GM12878 (cell line): ENCODE measurements around the gene PSMC4. TPM values are rescaled to one million over a fixed set of nuclear protein-coding genes. Genes with fewer than 3 reads are reported as not detected.

Experiments used
- ATAC-seq: fragments of 200-7000 bp; cut with Tn5 transposase; 3 replicates; pipeline ENCODE4 v1.9.1; 2020; ENCODE audit warnings: mild to moderate bottlenecking, moderate library complexity
- BruUV-seq: library from RNA; stranded (reverse); fragments of 400-500 nt; replicated peaks from 2 replicates; lab custom pipeline; 2021; lab: Mats Ljungman, UMichigan
- CTCF ChIA-PET: fragments of 300-600 bp; sonication (Branson Sonifier 250); formaldehyde crosslinking; extraction: SDS; loops from one replicate; lab custom pipeline; 2021; ENCODE audit warnings: inconsistent platforms; lab: Yijun Ruan, JAX
- POLR2A ChIA-PET: fragments of 350-600 bp; formaldehyde crosslinking; extraction: SDS; loops from one replicate; lab custom pipeline; 2021; ENCODE audit warnings: inconsistent platforms; lab: Charles Lee
- RAD21 ChIA-PET: fragments of 300-600 bp; sonication (Branson Sonifier 250); formaldehyde crosslinking; loops from one replicate; lab custom pipeline; 2023; ENCODE audit warnings: antibody characterized with exemption; ENCODE audit not compliant: unreplicated experiment; lab: Charles Lee
- SMC1A ChIA-PET: fragments of 300-600 bp; sonication (Branson Sonifier 250); formaldehyde crosslinking; loops from one replicate; lab custom pipeline; 2023; ENCODE audit not compliant: unreplicated experiment, uncharacterized antibody; lab: Charles Lee
- DNase-seq: peaks from one replicate; pipeline ENCODE4 v3.0.0-alpha.2; 2011; ENCODE audit warnings: low read depth, low spot score
- FAIRE-seq: peaks from 3 replicates; lab custom pipeline; 2011; peaks lifted over from hg19 to GRCh38; lab: Jason Lieb, UNC
- H2AFZ ChIP-seq: 2 replicates; pipeline ENCODE4 v1.6.0; 2011; ENCODE audit warnings: low read depth, low read length, control low read depth; ENCODE audit not compliant: control insufficient read depth
- H3K27ac ChIP-seq: 2 replicates; pipeline ENCODE4 v1.5.1; 2011; ENCODE audit warnings: control low read depth; ENCODE audit not compliant: control insufficient read depth, insufficient read depth
- H3K27me3 ChIP-seq, 2 experiments: replicated peaks in 1 of 2; 2 replicates each; pipeline versions ENCODE4 v1.6.0 to v1.6.1; 2011; ENCODE audit warnings: low read length in 1 of 2; ENCODE audit not compliant: control insufficient read depth in 2 of 2, insufficient read depth in 2 of 2
- H3K36me3 ChIP-seq, 2 experiments: 2 replicates each; pipeline ENCODE4 v1.5.1; 2011; ENCODE audit warnings: low read length in 1 of 2; ENCODE audit not compliant: control insufficient read depth in 2 of 2, insufficient read depth in 2 of 2
- H3K4me1 ChIP-seq: 2 replicates; pipeline ENCODE4 v1.6.1; 2011; ENCODE audit warnings: mild to moderate bottlenecking, low read length, moderate library complexity, mixed read lengths; ENCODE audit not compliant: control insufficient read depth, insufficient read depth
- H3K4me2 ChIP-seq: 2 replicates; pipeline ENCODE4 v1.6.0; 2011; ENCODE audit warnings: control low read depth; ENCODE audit not compliant: control insufficient read depth, insufficient read depth
- H3K4me3 ChIP-seq: fragments of 200-600 bp; sonication (generic); 2 replicates; pipeline ENCODE4 v1.5.1; 2016
- H3K79me2 ChIP-seq: 2 replicates; pipeline ENCODE4 v1.6.0; 2011; ENCODE audit warnings: low read length; ENCODE audit not compliant: control insufficient read depth, insufficient read depth
- H3K9ac ChIP-seq: 2 replicates; pipeline ENCODE4 v1.8.0; 2011; ENCODE audit warnings: low read length, control low read depth, mixed read lengths; ENCODE audit not compliant: control insufficient read depth, insufficient read depth
- H3K9me3 ChIP-seq: replicated peaks from 3 replicates; pipeline ENCODE4 v1.5.1; 2011; ENCODE audit warnings: mild to moderate bottlenecking, low read length; ENCODE audit not compliant: control insufficient read depth, insufficient read depth
- H4K20me1 ChIP-seq: 2 replicates; pipeline ENCODE4 v1.6.0; 2011; ENCODE audit not compliant: control insufficient read depth, insufficient read depth
- HCFC1 ChIP-seq: fragments of 150-350 bp; IDR thresholded peaks from 2 replicates; pipeline ENCODE4 v1.6.1; 2014; ENCODE audit warnings: low read length
- HDGF ChIP-seq: fragments of 450-650 bp; IDR thresholded peaks from 2 replicates; pipeline ENCODE4 v1.6.1; 2016; ENCODE audit warnings: antibody characterized with exemption
- NFXL1 ChIP-seq: fragments of 450-650 bp; IDR thresholded peaks from 2 replicates; pipeline ENCODE4 v1.6.1; 2017; ENCODE audit warnings: antibody characterized with exemption, mild to moderate bottlenecking, borderline replicate concordance
- WGBS: methylation state at CpG from one replicate; pipeline ENCODE4 v1.1.6; 2016; ENCODE audit warnings: low lambda C conversion rate; ENCODE audit not compliant: insufficient replicate concordance, insufficient coverage; ENCODE audit errors: missing lambda C conversion rate; 5-methylcytosine and 5-hydroxymethylcytosine counted together
- in situ Hi-C: fragments of 300-500 bp; cut with MboI; formaldehyde crosslinking; loops from 9 replicates; pipeline ENCODE4 v1.14.3; 2018; ENCODE audit warnings: mixed read lengths
- intact Hi-C: fragments of 100-400 bp; cut with micrococcal nuclease; formaldehyde crosslinking; loops from one replicate; pipeline ENCODE4 v1.14.2; 2022; ENCODE audit not compliant: unreplicated experiment
- polyA plus RNA-seq, 11 experiments: library from polyadenylated mRNA; depleted of rRNA in 4 of 11; unstranded in 6 of 11; stranded (reverse) in 5 of 11; fragments of >200 nt; fragmentation: Nextera tagmentation in 4 of 11; fragmentation: Illumina TruSeq in 1 of 11; extraction: Ambion mirVana in 4 of 11; extraction: Trizol in 1 of 11; gene quantifications; 1 replicate in 1 of 11; 2 replicates in 10 of 11; pipeline versions ENCODE4 v1.2.1 to v1.2.3, GENCODE V29; 2011 to 2016; ENCODE audit warnings: inconsistent platforms in 2 of 11, missing spikeins in 2 of 11, low read depth in 1 of 11
- total RNA-seq, 4 experiments: library from RNA; depleted of rRNA in 3 of 4; stranded (reverse); fragments of >200 nt in 3 of 4; fragmentation: Illumina TruSeq in 1 of 4; extraction: Trizol in 1 of 4; gene quantifications; 2 replicates each; pipeline versions ENCODE4 v1.2.1 to v1.2.3, GENCODE V29; 2013 to 2021
- TF ChIP-seq, protein P1 (sequence below): fragments of 450-650 bp; IDR thresholded peaks from 2 replicates; pipeline ENCODE4 v1.6.1; 2016; ENCODE audit warnings: mild to moderate bottlenecking, moderate library complexity, borderline replicate concordance

Gene PSMC4
- total and polyA plus RNA-seq, 10 of the 15 experiments (the other 5 are each of a cell fraction or from before 2014, with no cell fraction given): 55.2 to 328 (median 127) TPM

DNA sequence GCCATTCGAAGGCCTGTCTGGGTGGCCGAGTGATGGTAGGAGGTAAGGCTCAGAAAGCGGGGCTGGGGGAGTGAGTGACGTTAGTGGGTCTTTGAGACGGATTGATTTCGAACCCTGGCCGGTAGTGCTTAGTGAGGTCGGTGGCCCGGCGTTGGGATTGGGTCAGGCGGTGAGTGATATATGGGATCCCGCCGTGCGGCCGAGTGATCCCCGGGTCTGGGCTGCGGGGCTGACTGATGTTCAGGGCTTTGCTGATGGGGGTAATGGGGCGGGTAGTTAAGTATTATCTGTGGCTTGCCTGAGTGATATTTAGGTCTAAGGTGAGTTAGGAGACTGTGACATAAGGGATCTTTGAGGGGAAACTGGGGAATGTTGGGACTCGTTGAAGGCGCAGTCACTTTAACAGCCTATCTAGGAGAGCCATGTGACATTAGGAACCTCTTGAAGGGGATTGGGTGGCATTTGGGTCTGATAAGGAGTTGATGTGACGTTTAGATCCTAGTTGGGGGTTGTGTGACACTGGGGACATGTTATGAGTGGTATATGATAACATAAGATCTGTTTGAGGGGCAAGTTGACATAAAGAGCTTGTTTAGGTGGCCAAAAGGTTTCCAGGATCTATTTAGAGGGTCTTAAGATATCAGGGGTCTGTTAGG lies 543 bp downstream of the PSMC4 start:
- WGBS: 4% methylated on average over 21 of the region's 21 CpGs
- BruUV-seq: TSS peak; percentile 77
- ChIA-PET SMC1A (interaction anchor here (0.9 to 4.1 kb wide), 33 partner anchors 7 to 298 kb away, joined by 3 to 115 read pairs (median 9); partner anchors contain the start of genes DYRK1B, FBL, ZNF546 and ZNF780B), CTCF (interaction anchor here (0.7 to 4.3 kb wide), 32 partner anchors 8 to 297 kb away, joined by 3 to 84 read pairs (median 12); partner anchors contain the start of genes FBL, ZNF546 and ZNF780A), RAD21 (interaction anchor here (0.6 to 3.9 kb wide), 32 partner anchors 8 to 642 kb away, joined by 3 to 73 read pairs (median 12); partner anchors contain the start of genes DYRK1B, FBL, ZNF546 and ZNF780A), POLR2A (interaction anchor here (0.6 to 2.7 kb wide), 13 partner anchors 9 to 297 kb away, joined by 3 to 33 read pairs (median 7); partner anchors contain the start of genes FBL, ZNF546 and ZNF780A)
- Histone ChIP-seq H4K20me1 (no peaks in the 10 kb centered on the region), H3K9me3 (no peaks in the 10 kb centered on the region; the same call in 2 of the 3 replicates), H3K4me3 (peak overlapping the region; percentile 93), H3K79me2 (peaks cover 20% of the 10 kb centered on the region), H3K27ac (peak overlapping the region; percentile 89), H3K4me1 (peaks cover 10% of the 10 kb centered on the region; the same call in 1 of the 2 replicates), H3K27me3 (no peaks in the 10 kb centered on the region), H3K4me2 (peak overlapping the region; percentile 53), H3K9ac (peak overlapping the region; percentile 97), H2AFZ (peak overlapping the region; percentile 82), H3K36me3 (peaks cover 12 to 26% of the 10 kb centered on the region in 2 experiments)
- TF ChIP-seq HDGF (no peak), NFXL1 (no peak), HCFC1 (no peak)
- TF ChIP-seq, protein P1, sequence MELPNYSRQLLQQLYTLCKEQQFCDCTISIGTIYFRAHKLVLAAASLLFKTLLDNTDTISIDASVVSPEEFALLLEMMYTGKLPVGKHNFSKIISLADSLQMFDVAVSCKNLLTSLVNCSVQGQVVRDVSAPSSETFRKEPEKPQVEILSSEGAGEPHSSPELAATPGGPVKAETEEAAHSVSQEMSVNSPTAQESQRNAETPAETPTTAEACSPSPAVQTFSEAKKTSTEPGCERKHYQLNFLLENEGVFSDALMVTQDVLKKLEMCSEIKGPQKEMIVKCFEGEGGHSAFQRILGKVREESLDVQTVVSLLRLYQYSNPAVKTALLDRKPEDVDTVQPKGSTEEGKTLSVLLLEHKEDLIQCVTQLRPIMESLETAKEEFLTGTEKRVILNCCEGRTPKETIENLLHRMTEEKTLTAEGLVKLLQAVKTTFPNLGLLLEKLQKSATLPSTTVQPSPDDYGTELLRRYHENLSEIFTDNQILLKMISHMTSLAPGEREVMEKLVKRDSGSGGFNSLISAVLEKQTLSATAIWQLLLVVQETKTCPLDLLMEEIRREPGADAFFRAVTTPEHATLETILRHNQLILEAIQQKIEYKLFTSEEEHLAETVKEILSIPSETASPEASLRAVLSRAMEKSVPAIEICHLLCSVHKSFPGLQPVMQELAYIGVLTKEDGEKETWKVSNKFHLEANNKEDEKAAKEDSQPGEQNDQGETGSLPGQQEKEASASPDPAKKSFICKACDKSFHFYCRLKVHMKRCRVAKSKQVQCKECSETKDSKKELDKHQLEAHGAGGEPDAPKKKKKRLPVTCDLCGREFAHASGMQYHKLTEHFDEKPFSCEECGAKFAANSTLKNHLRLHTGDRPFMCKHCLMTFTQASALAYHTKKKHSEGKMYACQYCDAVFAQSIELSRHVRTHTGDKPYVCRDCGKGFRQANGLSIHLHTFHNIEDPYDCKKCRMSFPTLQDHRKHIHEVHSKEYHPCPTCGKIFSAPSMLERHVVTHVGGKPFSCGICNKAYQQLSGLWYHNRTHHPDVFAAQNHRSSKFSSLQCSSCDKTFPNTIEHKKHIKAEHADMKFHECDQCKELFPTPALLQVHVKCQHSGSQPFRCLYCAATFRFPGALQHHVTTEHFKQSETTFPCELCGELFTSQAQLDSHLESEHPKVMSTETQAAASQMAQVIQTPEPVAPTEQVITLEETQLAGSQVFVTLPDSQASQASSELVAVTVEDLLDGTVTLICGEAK: no peak
- DNase-seq: no peak
- in situ Hi-C loops: no loop called here
- FAIRE-seq: no peak
- intact Hi-C loops: loop anchor here (2.0 to 10.0 kb wide), 4 partner anchors 31 to 294 kb away; no protein-coding TSS in a partner anchor
- no peak for ATAC-seq
